Mesenchymal stem cell (in vitro differentiated cells and primary cell): ENCODE measurements around the gene IFTAP.

Experiments used
- DNase-seq: peaks from one replicate; pipeline ENCODE4 v3.0.0-alpha.2; 2013
- H2AFZ ChIP-seq: one replicate; pipeline ENCODE4 v1.6.1; 2013; ENCODE audit warnings: low read depth, mild to moderate bottlenecking, control low read depth, inconsistent platforms, low read length, moderate library complexity
- H2AK5ac ChIP-seq: 2 replicates; pipeline ENCODE4 v1.6.1; 2013; ENCODE audit warnings: low read length, moderate library complexity, mild to moderate bottlenecking, inconsistent platforms; ENCODE audit not compliant: severe bottlenecking
- H2BK120ac ChIP-seq: one replicate; pipeline ENCODE4 v1.6.1; 2013; ENCODE audit warnings: low read depth, mild to moderate bottlenecking, inconsistent platforms, low read length, moderate library complexity
- H2BK12ac ChIP-seq, 2 experiments: one replicate each; pipeline ENCODE4 v1.6.1; 2013; ENCODE audit warnings: inconsistent platforms in 2 of 2, low read length in 2 of 2, mild to moderate bottlenecking in 2 of 2, moderate library complexity in 2 of 2, control low read depth in 1 of 2
- H2BK15ac ChIP-seq: one replicate; pipeline ENCODE4 v1.6.1; 2013; ENCODE audit warnings: mild to moderate bottlenecking, low read depth, inconsistent platforms; ENCODE audit not compliant: poor library complexity, severe bottlenecking
- H2BK5ac ChIP-seq: 2 replicates; pipeline ENCODE4 v1.6.1; 2013; ENCODE audit warnings: low read depth, mild to moderate bottlenecking, low read length, control low read depth, inconsistent platforms; ENCODE audit not compliant: poor library complexity, severe bottlenecking
- H3K14ac ChIP-seq, 2 experiments: one replicate each; pipeline ENCODE4 v1.6.1; 2013; ENCODE audit warnings: inconsistent platforms in 2 of 2, low read length in 2 of 2, control low read depth in 1 of 2, mild to moderate bottlenecking in 1 of 2, moderate library complexity in 1 of 2
- H3K18ac ChIP-seq, 2 experiments: one replicate each; pipeline ENCODE4 v1.6.1; 2013; ENCODE audit warnings: inconsistent platforms in 2 of 2, low read length in 2 of 2, control low read depth in 1 of 2, low read depth in 1 of 2, mild to moderate bottlenecking in 1 of 2
- H3K23ac ChIP-seq, 2 experiments: one replicate each; pipeline ENCODE4 v1.6.1; 2013; ENCODE audit warnings: inconsistent platforms in 2 of 2, low read length in 2 of 2, mild to moderate bottlenecking in 2 of 2, moderate library complexity in 2 of 2, control low read depth in 1 of 2
- H3K27ac ChIP-seq: 2 replicates; pipeline ENCODE4 v1.5.1; 2013; ENCODE audit warnings: mild to moderate bottlenecking, moderate library complexity, low read length, control low read depth, inconsistent platforms; ENCODE audit not compliant: poor library complexity, severe bottlenecking
- H3K27me3 ChIP-seq, 2 experiments: 2 replicates each; pipeline versions ENCODE4 v1.6.1 to v1.7.0; 2013; ENCODE audit warnings: low read length in 2 of 2, mild to moderate bottlenecking in 2 of 2, moderate library complexity in 2 of 2, control low read depth in 1 of 2, inconsistent platforms in 1 of 2; ENCODE audit not compliant: control insufficient read depth in 1 of 2, insufficient read depth in 1 of 2
- H3K36me3 ChIP-seq, 2 experiments: 2 replicates each; pipeline versions ENCODE4 v1.6.1 to v1.7.0; 2013; ENCODE audit warnings: low read length in 2 of 2, control low read depth in 1 of 2, inconsistent platforms in 1 of 2, low read depth in 1 of 2, mild to moderate bottlenecking in 1 of 2; ENCODE audit not compliant: insufficient read depth in 2 of 2, control insufficient read depth in 1 of 2
- H3K4ac ChIP-seq, 2 experiments: one replicate each; pipeline ENCODE4 v1.6.1; 2013; ENCODE audit warnings: inconsistent platforms in 2 of 2, low read length in 2 of 2, mild to moderate bottlenecking in 2 of 2, moderate library complexity in 2 of 2, control low read depth in 1 of 2, low read depth in 1 of 2
- H3K4me1 ChIP-seq: 2 replicates; pipeline ENCODE4 v1.6.1; 2013; ENCODE audit warnings: low read depth, low read length, control low read depth; ENCODE audit not compliant: control insufficient read depth, insufficient read depth
- H3K4me2 ChIP-seq: 2 replicates; pipeline ENCODE4 v1.6.1; 2013; ENCODE audit warnings: low read length, mild to moderate bottlenecking, inconsistent platforms; ENCODE audit not compliant: poor library complexity, severe bottlenecking
- H3K4me3 ChIP-seq, 2 experiments: 2 replicates each; pipeline versions ENCODE4 v1.5.1 to v1.7.0; 2013; ENCODE audit warnings: low read length in 2 of 2, mild to moderate bottlenecking in 2 of 2, control low read depth in 1 of 2, low read depth in 1 of 2; ENCODE audit not compliant: insufficient read depth in 1 of 2
- H3K79me1 ChIP-seq: replicated peaks from 2 replicates; pipeline ENCODE4 v1.6.1; 2013; ENCODE audit warnings: mild to moderate bottlenecking, control low read depth, low read length, inconsistent platforms; ENCODE audit not compliant: poor library complexity, severe bottlenecking
- H3K9ac ChIP-seq: 2 replicates; pipeline ENCODE4 v1.7.0; 2013; ENCODE audit warnings: mild to moderate bottlenecking, low read length, moderate library complexity
- H3K9me3 ChIP-seq: 2 replicates; pipeline ENCODE4 v1.7.0; 2013; ENCODE audit warnings: mild to moderate bottlenecking, low read length; ENCODE audit not compliant: control insufficient read depth
- H4K8ac ChIP-seq: one replicate; pipeline ENCODE4 v1.6.1; 2013; ENCODE audit warnings: inconsistent platforms, mild to moderate bottlenecking, low read length, moderate library complexity
- H4K91ac ChIP-seq: one replicate; pipeline ENCODE4 v1.6.1; 2013; ENCODE audit warnings: mild to moderate bottlenecking, low read length, inconsistent platforms
- WGBS: methylation state at CpG from one replicate; pipeline ENCODE4 v1.1.7; 2013; ENCODE audit warnings: mixed read lengths; 5-methylcytosine and 5-hydroxymethylcytosine counted together

Gene IFTAP

DNA sequence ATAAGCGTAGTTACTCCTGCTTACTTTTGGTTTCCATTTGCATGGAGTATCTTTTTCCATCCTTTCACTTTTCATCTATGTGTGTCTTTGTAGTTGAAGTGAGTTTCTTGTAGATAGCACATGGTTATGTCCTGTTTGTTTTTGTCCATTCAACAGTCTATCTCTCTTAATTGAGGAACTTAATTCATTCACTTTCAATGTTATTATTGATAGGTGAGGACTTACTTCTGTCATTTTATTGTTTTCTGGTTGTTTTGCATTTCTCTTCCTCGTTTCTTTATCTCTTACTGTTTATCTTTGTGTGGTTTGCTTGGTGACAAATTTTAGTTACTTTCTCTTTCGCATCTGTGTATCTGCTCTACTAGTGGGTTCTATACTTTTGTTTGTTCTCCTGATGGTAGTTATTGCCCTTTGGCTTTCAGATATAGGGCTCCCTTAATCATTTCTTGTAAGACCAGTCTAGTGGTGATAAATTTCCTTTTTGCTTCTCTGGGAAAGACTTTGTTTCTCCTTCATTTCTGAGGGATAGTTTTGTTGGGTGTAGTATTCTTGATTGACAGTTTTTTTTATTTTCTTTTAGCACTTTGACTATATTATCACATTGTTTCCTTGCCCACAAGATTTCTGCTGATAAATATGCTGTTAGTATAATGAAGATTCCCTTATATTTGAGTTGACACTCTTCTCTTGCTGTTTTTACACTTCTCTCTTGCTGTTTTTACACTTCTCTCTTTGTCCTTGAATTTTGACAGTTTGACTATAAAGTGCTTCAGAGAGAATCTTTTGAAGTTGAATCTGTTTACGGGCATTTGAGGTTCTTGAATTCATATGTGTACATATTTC is 35.5 kb upstream of the IFTAP start:
- Histone ChIP-seq H3K4me3 (no peak overlapping the region), H2BK15ac (no peak overlapping the region), H4K91ac (no peak overlapping the region), H3K23ac (no peak overlapping the region), H3K9ac (no peak overlapping the region), H2AFZ (no peak overlapping the region), H3K4me1 (no peaks in the 10 kb centered on the region), H2AK5ac (no peak overlapping the region), H2BK120ac (no peak overlapping the region), H3K27me3 (peaks cover 12 to 17% of the 10 kb centered on the region in 2 experiments), H3K79me1 (no peaks in the 10 kb centered on the region), H2BK5ac (no peak overlapping the region), H3K4me2 (no peak overlapping the region), H3K4ac (no peak overlapping the region), H4K8ac (no peak overlapping the region), H2BK12ac (no peak overlapping the region), H3K36me3 (no peaks in the 10 kb centered on the region), H3K14ac (no peak overlapping the region), H3K27ac (no peak overlapping the region), H3K18ac (no peak overlapping the region), H3K9me3 (no peaks in the 10 kb centered on the region)
- 73% methylated on average over 1 of the region's 4 CpGs for WGBS
- peak; percentile 9 for DNase-seq

- no peak overlapping the region for H4K91ac ChIP-seq
- no peak overlapping the region for H4K8ac ChIP-seq
- H3K36me3 ChIP-seq = no peaks in the 10 kb centered on the region
- WGBS = 25% methylated on average over 11 of the region's 15 CpGs
- no peak overlapping the region for H2BK5ac ChIP-seq
- H3K4ac ChIP-seq = no peak overlapping the region
- no peak overlapping the region for H2BK12ac ChIP-seq
- no peak overlapping the region for H3K14ac ChIP-seq
- H3K79me1 ChIP-seq = no peaks in the 10 kb centered on the region
- peak overlapping the region; percentile 60 for H3K4me2 ChIP-seq
- H3K23ac ChIP-seq = no peak overlapping the region
- H3K27me3 ChIP-seq = peaks cover 34 to 37% of the 10 kb centered on the region in 2 experiments
- no peak overlapping the region for H3K27ac ChIP-seq
- peak overlapping the region; percentile 23 for H3K9ac ChIP-seq
- peak overlapping the region in 1 of 2 experiments; percentile 69 for H3K4me3 ChIP-seq
- no peak overlapping the region for H3K18ac ChIP-seq
- DNase-seq = peak; percentile 61
- H3K9me3 ChIP-seq = no peaks in the 10 kb centered on the region
- H2AK5ac ChIP-seq = no peak overlapping the region
- no peak overlapping the region for H2BK15ac ChIP-seq
- H2BK120ac ChIP-seq = no peak overlapping the region
- H2AFZ ChIP-seq = no peak overlapping the region
- no peaks in the 10 kb centered on the region for H3K4me1 ChIP-seq
Observed at GRCh38 chr11:36564376-36565030, 29.8 kb upstream of the IFTAP start.

- Histone ChIP-seq H3K36me3 (no peaks in the 10 kb centered on the region), H3K4me2 (no peak overlapping the region), H3K23ac (no peak overlapping the region), H3K9me3 (no peaks in the 10 kb centered on the region), H3K4me1 (no peaks in the 10 kb centered on the region), H3K27ac (no peak overlapping the region), H3K9ac (peak overlapping the region; percentile 23), H2BK5ac (no peak overlapping the region), H3K27me3 (peaks cover 33 to 34% of the 10 kb centered on the region in 2 experiments), H3K14ac (no peak overlapping the region), H3K18ac (no peak overlapping the region), H2BK12ac (no peak overlapping the region), H2AK5ac (no peak overlapping the region), H2BK120ac (no peak overlapping the region), H3K79me1 (no peaks in the 10 kb centered on the region), H4K91ac (no peak overlapping the region), H4K8ac (no peak overlapping the region), H2AFZ (no peak overlapping the region), H3K4ac (no peak overlapping the region), H3K4me3 (peak overlapping the region in 1 of 2 experiments; percentile 69), H2BK15ac (no peak overlapping the region)
- no peak for DNase-seq
- WGBS = 63% methylated on average over 6 of the region's 6 CpGs
Observed at GRCh38 chr11:36565031-36565610, 29.2 kb upstream of the IFTAP start.

- Histone ChIP-seq H3K4me2 (no peak overlapping the region), H3K9me3 (no peaks in the 10 kb centered on the region), H2BK15ac (no peak overlapping the region), H2BK12ac (no peak overlapping the region), H2BK5ac (no peak overlapping the region), H3K4me3 (no peak overlapping the region), H3K23ac (no peak overlapping the region), H2AK5ac (no peak overlapping the region), H3K27me3 (peaks cover 21 to 27% of the 10 kb centered on the region in 2 experiments), H4K91ac (no peak overlapping the region), H3K79me1 (no peaks in the 10 kb centered on the region), H2AFZ (no peak overlapping the region), H3K18ac (no peak overlapping the region), H3K14ac (peak overlapping the region in 1 of 2 experiments; percentile 15), H2BK120ac (no peak overlapping the region), H3K36me3 (no peaks in the 10 kb centered on the region), H3K4me1 (no peaks in the 10 kb centered on the region), H4K8ac (no peak overlapping the region), H3K27ac (no peak overlapping the region), H3K4ac (no peak overlapping the region), H3K9ac (no peak overlapping the region)
- WGBS = 83% methylated on average over 4 of the region's 4 CpGs
- DNase-seq = no peak
Observed at GRCh38 chr11:36566407-36567053, 27.8 kb upstream of the IFTAP start.
